Sigmoid colon (tissue), 7 donors: ENCODE data around the gene SOS1. TPM values are rescaled to one million over a fixed set of nuclear protein-coding genes. Genes with fewer than 3 reads are reported as not detected.

ENCODE experiments used
- DNase-seq: peaks from one replicate; pipeline ENCODE4 v3.0.0-alpha.2; 2019
- H3K27ac ChIP-seq, 4 donors: fragments of 200-600 bp; sonication (generic); one replicate each; pipeline ENCODE4 v1.5.1; 2016 to 2019; ENCODE audit warnings: mild to moderate bottlenecking in 1 of 4
- H3K27me3 ChIP-seq, 3 donors: fragments of 200-600 bp; sonication (generic); one replicate each; pipeline ENCODE4 v1.5.1; 2019; ENCODE audit warnings: mild to moderate bottlenecking in 1 of 3
- H3K36me3 ChIP-seq, 4 donors: fragments of 200-600 bp; sonication (generic); one replicate each; pipeline ENCODE4 v1.5.1; 2016 to 2019
- H3K4me1 ChIP-seq, 4 donors: fragments of 200-600 bp; sonication (generic); one replicate each; pipeline ENCODE4 v1.5.1; 2017 to 2019
- H3K4me3 ChIP-seq, 4 donors: fragments of 200-600 bp; sonication (generic); one replicate each; pipeline ENCODE4 v1.5.1; 2017 to 2019; ENCODE audit warnings: mild to moderate bottlenecking in 2 of 4, moderate library complexity in 1 of 4
- H3K9me3 ChIP-seq, 4 donors: fragments of 200-600 bp in 3 of 4; sonication (generic) in 3 of 4; one replicate each; pipeline versions ENCODE4 v1.5.1 to v1.6.1; 2013 to 2019
- EP300 ChIP-seq, 4 donors: sonication (generic); formaldehyde crosslinking; IDR thresholded peaks; one replicate each; pipeline ENCODE4 v1.6.1; 2017; ENCODE audit warnings: antibody characterized with exemption in 4 of 4
- POLR2A ChIP-seq, 2 donors: fragments of 450-650 bp; IDR thresholded peaks; one replicate each; pipeline ENCODE4 v1.6.1; 2016; ENCODE audit warnings: antibody characterized with exemption in 2 of 2, mild to moderate bottlenecking in 2 of 2, moderate library complexity in 2 of 2
- POLR2AphosphoS5 ChIP-seq, 4 donors: sonication (generic); formaldehyde crosslinking; IDR thresholded peaks; one replicate each; pipeline ENCODE4 v1.6.1; 2017; ENCODE audit warnings: antibody characterized with exemption in 4 of 4
- WGBS, 2 donors: extraction: QIAGEN DNeasy Blood & Tissue Kit; methylation state at CpG; one replicate each; pipeline ENCODE4 v1.1.7; 2013; 5-methylcytosine and 5-hydroxymethylcytosine counted together
- intact Hi-C: fragments of 100-400 bp; cut with DNase I; formaldehyde crosslinking; loops from one replicate; pipeline ENCODE4 v1.15.1; 2023
- polyA plus RNA-seq, 3 donors: library from polyadenylated mRNA; stranded (reverse); fragments of 200-250 nt; gene quantifications; one replicate each; pipeline ENCODE4 v1.2.3, GENCODE V29; 2013
- total RNA-seq, 4 donors: library from RNA; depleted of rRNA; stranded (reverse); fragments of >200 nt; gene quantifications; one replicate each; pipeline ENCODE4 v1.1.0, GENCODE V29; 2016
- TF ChIP-seq, protein P1 (sequence below), 4 experiments: fragments of 450-650 bp in 3 of 4; fragments of 200-600 bp in 1 of 4; IDR thresholded peaks; one replicate each; pipeline ENCODE4 v1.5.1; 2016 to 2019; ENCODE audit warnings: antibody characterized with exemption in 4 of 4, mild to moderate bottlenecking in 3 of 4, moderate library complexity in 2 of 4
- donor health status: healthy with polysubstance abuse.
- donor health status: Bipolar disorder and iron deficiency.
- donor health status: healthy.

Gene SOS1
- total and polyA plus RNA-seq, 7 donors, result 5.4 to 72.0 (median 30.8) TPM

GRCh38 chr2:38981003-38981669 lies 139.7 kb downstream of the SOS1 start:
- no peak for DNase-seq
- Histone ChIP-seq H3K4me3 (no peak overlapping the region), H3K36me3 (peaks cover 0 to 33% (median 3%) of the 10 kb centered on the region in 4 donors), H3K27me3 (no peaks in the 10 kb centered on the region), H3K4me1 (no peaks in the 10 kb centered on the region), H3K27ac (no peak overlapping the region), H3K9me3 (no peaks in the 10 kb centered on the region)
- TF ChIP-seq, protein P1, sequence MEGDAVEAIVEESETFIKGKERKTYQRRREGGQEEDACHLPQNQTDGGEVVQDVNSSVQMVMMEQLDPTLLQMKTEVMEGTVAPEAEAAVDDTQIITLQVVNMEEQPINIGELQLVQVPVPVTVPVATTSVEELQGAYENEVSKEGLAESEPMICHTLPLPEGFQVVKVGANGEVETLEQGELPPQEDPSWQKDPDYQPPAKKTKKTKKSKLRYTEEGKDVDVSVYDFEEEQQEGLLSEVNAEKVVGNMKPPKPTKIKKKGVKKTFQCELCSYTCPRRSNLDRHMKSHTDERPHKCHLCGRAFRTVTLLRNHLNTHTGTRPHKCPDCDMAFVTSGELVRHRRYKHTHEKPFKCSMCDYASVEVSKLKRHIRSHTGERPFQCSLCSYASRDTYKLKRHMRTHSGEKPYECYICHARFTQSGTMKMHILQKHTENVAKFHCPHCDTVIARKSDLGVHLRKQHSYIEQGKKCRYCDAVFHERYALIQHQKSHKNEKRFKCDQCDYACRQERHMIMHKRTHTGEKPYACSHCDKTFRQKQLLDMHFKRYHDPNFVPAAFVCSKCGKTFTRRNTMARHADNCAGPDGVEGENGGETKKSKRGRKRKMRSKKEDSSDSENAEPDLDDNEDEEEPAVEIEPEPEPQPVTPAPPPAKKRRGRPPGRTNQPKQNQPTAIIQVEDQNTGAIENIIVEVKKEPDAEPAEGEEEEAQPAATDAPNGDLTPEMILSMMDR (IDR thresholded peaks at IDR 0.05), result no peak
- no peak for TF ChIP-seq POLR2AphosphoS5 (IDR thresholded peaks at IDR 0.05)
- TF ChIP-seq EP300 (IDR thresholded peaks at IDR 0.05), result no peak
- 63 to 86% methylated on average over 3 of the region's 3 CpGs for WGBS, 2 donors
- intact Hi-C loops, result no loop called here

DNA sequence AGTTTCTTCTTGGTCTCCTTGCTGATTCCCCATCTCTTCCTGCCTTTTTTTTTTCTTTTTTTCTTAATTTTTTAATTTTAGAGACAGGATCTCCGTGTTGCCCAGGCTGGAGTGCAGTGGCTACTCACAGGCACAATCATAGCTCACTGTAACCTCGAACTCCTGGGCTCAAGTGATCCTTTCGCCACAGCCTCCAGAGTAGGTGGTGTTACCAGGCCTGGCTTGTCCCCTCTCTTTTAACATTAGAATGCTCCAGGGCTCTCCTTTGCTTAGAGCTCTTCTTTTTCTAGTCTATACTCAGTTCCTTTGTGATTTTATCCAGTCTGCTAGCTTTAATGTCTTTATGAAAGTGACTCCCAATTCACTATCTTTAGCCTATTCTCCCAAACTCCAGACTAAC lies 141.9 kb downstream of the SOS1 start:
- H3K27me3 ChIP-seq, result no peaks in the 10 kb centered on the region
- peaks cover 0 to 11% (median 0%) of the 10 kb centered on the region in 4 donors for H3K36me3 ChIP-seq
- no peak overlapping the region for H3K27ac ChIP-seq
- no peak overlapping the region for H3K4me3 ChIP-seq
- TF ChIP-seq POLR2A (IDR thresholded peaks at IDR 0.05) (no peak), EP300 (IDR thresholded peaks at IDR 0.05) (no peak), POLR2AphosphoS5 (IDR thresholded peaks at IDR 0.05) (no peak)
- TF ChIP-seq, protein P1 (IDR thresholded peaks at IDR 0.05), result no peak
- H3K4me1 ChIP-seq, result no peaks in the 10 kb centered on the region
- WGBS, 2 donors, result 93 to 96% methylated on average over 3 of the region's 3 CpGs
- DNase-seq, result no peak
- H3K9me3 ChIP-seq, result no peaks in the 10 kb centered on the region
- intact Hi-C loops, result no loop called here

DNA sequence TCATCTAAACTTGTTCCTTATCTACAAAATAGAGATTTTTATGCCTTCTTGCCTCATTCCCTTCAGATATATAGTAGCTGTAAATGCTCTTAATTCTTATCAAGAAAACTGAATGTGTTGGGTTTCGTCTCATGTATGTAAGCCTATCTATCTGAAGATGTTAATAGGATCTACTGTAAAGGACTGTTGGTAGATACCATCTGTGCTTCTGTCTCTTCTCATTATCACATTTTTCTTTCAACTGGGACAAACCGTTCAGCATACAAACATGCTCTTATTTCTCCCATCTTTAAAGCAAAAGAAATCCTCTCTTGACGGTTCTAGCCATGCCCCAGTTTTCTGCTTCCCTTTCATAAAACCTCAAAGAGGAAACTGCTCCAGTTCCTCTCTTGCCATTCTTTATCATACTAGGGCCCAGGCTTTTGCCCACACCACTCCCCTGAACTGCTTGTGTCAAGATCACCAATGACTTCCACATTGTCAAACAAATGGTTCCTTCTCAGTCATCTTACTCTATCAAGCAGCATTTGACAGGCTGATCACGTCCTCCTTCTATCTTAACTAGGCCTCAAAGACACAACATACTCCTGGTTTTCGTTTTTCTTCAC lies 142.5 kb downstream of the SOS1 start:
- no peak for DNase-seq
- H3K27me3 ChIP-seq, result no peaks in the 10 kb centered on the region
- WGBS, 2 donors, result 85 to 87% methylated on average over 5 of the region's 5 CpGs
- intact Hi-C loops, result no loop called here
- H3K36me3 ChIP-seq, result peaks cover 0 to 7% (median 0%) of the 10 kb centered on the region in 4 donors
- no peak overlapping the region for H3K4me3 ChIP-seq
- no peaks in the 10 kb centered on the region for H3K9me3 ChIP-seq
- no peak overlapping the region for H3K27ac ChIP-seq
- H3K4me1 ChIP-seq, result no peaks in the 10 kb centered on the region
- TF ChIP-seq POLR2A (IDR thresholded peaks at IDR 0.05) (no peak), EP300 (IDR thresholded peaks at IDR 0.05) (no peak), POLR2AphosphoS5 (IDR thresholded peaks at IDR 0.05) (no peak)
- TF ChIP-seq, protein P1 (IDR thresholded peaks at IDR 0.05), result no peak

DNA sequence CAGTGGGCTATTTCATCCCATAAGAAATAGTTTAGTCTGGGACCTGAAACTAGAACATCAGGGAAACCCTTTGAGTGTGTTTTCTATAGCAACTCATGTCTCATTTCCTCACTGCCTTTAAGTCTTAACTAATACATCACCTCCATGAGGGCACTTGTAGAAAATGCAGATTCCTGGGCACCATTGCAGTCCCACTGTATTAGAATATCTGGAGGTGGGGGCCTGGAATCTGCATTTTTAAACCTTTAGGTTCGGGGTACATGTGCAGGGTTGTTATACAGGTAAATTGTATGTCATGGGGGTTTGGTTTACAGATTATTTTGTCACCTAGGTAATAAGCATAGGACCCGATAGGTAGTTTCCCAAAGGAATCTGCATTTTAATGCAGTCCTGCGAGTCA lies 143.8 kb downstream of the SOS1 start:
- H3K36me3 ChIP-seq, result no peaks in the 10 kb centered on the region
- DNase-seq, result no peak
- no peaks in the 10 kb centered on the region for H3K9me3 ChIP-seq
- no peak overlapping the region for H3K4me3 ChIP-seq
- intact Hi-C loops, result no loop called here
- no peaks in the 10 kb centered on the region for H3K27me3 ChIP-seq
- TF ChIP-seq, protein P1 (IDR thresholded peaks at IDR 0.05), result no peak
- TF ChIP-seq EP300 (IDR thresholded peaks at IDR 0.05), result no peak
- no peak for TF ChIP-seq POLR2A (IDR thresholded peaks at IDR 0.05)
- no peak for TF ChIP-seq POLR2AphosphoS5 (IDR thresholded peaks at IDR 0.05)
- H3K4me1 ChIP-seq, result no peaks in the 10 kb centered on the region
- whole genome bisulfite sequencing, 2 donors, result 79 to 97% methylated on average over 3 of the region's 3 CpGs
- no peak overlapping the region for H3K27ac ChIP-seq
